ENCODE results near the gene DOCK4.

Gene DOCK4

DNA sequence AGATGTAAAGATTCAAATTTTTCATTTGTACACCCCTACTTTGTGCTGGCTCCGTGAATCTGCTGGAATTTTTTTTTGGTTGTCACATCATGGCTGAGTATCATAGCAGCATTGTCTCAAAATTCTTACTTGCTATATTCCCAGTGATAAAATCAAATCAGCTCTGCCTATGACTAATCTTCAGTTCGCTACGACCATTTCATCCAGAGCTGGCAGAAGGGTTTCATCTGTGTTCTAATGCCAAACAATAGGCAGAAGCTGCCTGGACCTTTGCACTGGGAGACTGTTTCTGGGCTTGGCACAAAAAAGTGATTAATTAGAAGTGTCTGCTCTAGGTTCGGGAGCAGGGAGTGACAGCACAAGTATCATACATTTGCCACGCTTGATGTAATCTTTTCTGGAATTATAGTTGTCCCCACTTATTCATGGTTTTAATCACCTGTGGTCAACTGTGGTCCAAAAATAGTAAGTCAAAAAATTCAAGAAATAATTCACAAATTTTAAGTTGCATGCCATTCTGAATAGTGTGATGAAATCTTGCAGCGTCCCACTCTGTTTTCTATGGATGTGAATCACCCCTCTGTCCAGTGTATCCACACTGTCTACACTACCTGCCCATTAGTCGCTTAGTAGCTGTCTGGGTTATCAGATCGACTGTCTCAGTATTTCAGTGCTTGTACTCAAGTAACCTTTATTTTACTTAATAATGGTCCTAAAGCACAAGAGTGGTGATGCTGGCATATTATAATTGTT, 523.4 kb downstream of the DOCK4 start:
- no peak for DNase-seq (ENCODE audit: low read depth in 1 of 2, low spot score in 1 of 2)

DNA sequence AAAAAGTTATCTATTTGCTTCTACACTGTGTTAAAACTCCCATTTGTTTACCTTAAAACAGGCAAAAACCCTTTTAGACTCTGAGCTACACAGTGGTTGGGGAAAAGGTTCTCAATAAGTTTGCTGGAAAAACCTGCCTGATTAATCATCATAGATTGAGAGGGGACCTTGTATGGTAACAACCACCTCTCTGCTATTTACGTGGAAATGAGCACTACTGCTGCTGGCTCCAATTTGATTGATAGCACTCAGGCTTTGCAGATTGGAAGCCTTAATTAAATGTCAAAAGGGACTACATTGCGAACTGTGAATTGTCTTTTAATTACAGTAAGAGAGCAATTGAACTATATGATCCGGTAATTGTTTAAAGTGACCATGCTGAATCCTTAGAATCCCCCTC, 525.0 kb downstream of the DOCK4 start:
- DNase-seq (ENCODE audit: low read depth in 1 of 2, low spot score in 1 of 2): no peak

- DNase-seq (ENCODE audit: low read depth in 1 of 2, low spot score in 1 of 2): no peak
These were observed 527.2 kb downstream of the DOCK4 start for GRCh38 chr7:111678986-111679385.

DNA sequence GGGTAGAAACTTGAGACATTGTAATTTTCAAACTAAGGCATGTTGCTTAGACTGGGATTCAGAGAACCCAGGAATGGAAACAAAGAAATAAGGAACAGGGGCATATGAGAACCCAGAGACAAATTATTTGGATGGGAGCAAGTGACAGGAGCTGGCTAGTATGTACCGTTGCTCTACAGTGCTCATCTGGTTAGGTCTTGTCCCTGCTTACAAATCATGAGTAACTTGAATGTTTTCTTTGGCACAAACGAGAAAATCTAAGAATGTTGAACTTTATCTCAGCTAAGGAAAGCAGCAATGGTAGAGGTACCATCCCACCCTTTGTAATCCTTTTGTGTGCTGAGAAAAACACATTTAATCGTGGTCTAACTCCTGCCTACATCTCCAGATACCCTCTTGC, 527.9 kb downstream of the DOCK4 start:
- no peak for DNase-seq (ENCODE audit: low read depth in 1 of 2, low spot score in 1 of 2)

- no peak for DNase-seq (ENCODE audit: low read depth in 1 of 2, low spot score in 1 of 2)
These were observed 528.4 kb downstream of the DOCK4 start for GRCh38 chr7:111677848-111678247.

- no peak for DNase-seq (ENCODE audit: low read depth in 1 of 2, low spot score in 1 of 2)
These were observed 529.4 kb downstream of the DOCK4 start for GRCh38 chr7:111676811-111677210.
